ENCODE results near the gene COPRS. TPM values are rescaled to one million over a fixed set of nuclear protein-coding genes. Genes with fewer than 3 reads are reported as not detected.

Gene COPRS
- total RNA-seq, result 49.3 and 77.7 TPM in 2 replicates

GRCh38 chr17:31858642-31859486 lies at the start of gene COPRS:
TSS of gene COPRS (minus strand) at chr17:31859244. CDS start at chr17:31859199, 45 bp downstream.

Other genes with a start within 250 kb of the COPRS start
- gene UTP6, start 42.5 kb upstream of the COPRS start, total RNA-seq, result 9.9 and 14.3 TPM in 2 replicates
- gene SUZ12, start 77.8 kb upstream of the COPRS start, total RNA-seq, result 7.4 and 10.1 TPM in 2 replicates
- 6.0 and 9.3 TPM in 2 replicates for gene LRRC37B, start 148.1 kb upstream of the COPRS start, total RNA-seq

All from mesangial cell (primary cell).